Thymus (tissue), 11 donors: ENCODE data around the gene WNT2. TPM values are rescaled to one million over a fixed set of nuclear protein-coding genes. Genes with fewer than 3 reads are reported as not detected.

Source experiments
- DNase-seq, 9 donors: peaks; one replicate each; pipeline ENCODE4 v3.0.0-alpha.2; 2013; ENCODE audit warnings: low spot score in 9 of 9, low read depth in 6 of 9, missing footprints in 1 of 9
- H3K27ac ChIP-seq, 2 donors: one replicate each; pipeline ENCODE4 v1.5.1; 2013; ENCODE audit warnings: control low read depth in 1 of 2, low read depth in 1 of 2, low read length in 1 of 2, mild to moderate bottlenecking in 1 of 2, moderate library complexity in 1 of 2
- H3K27me3 ChIP-seq, 2 donors: one replicate each; pipeline ENCODE4 v1.5.1; 2013; ENCODE audit warnings: low read length in 1 of 2; ENCODE audit not compliant: control insufficient read depth in 2 of 2, insufficient read depth in 1 of 2
- H3K36me3 ChIP-seq, 2 donors: one replicate each; pipeline ENCODE4 v1.5.1; 2013; ENCODE audit warnings: low read length in 1 of 2, mild to moderate bottlenecking in 1 of 2, moderate library complexity in 1 of 2; ENCODE audit not compliant: control insufficient read depth in 2 of 2, insufficient read depth in 2 of 2
- H3K4me1 ChIP-seq, 2 donors: one replicate each; pipeline ENCODE4 v1.5.1; 2013; ENCODE audit warnings: low read length in 2 of 2; ENCODE audit not compliant: control insufficient read depth in 2 of 2, insufficient read depth in 2 of 2
- H3K4me3 ChIP-seq, 2 donors: one replicate each; pipeline ENCODE4 v1.5.1; 2013; ENCODE audit warnings: low read length in 2 of 2, control low read depth in 1 of 2, mild to moderate bottlenecking in 1 of 2
- H3K9me3 ChIP-seq, 2 donors: one replicate each; pipeline ENCODE4 v1.5.1; 2013; ENCODE audit warnings: low read length in 1 of 2, mild to moderate bottlenecking in 1 of 2; ENCODE audit not compliant: control insufficient read depth in 2 of 2, insufficient read depth in 1 of 2
- WGBS: extraction: QIAGEN DNeasy Blood & Tissue Kit; methylation state at CpG from one replicate; pipeline ENCODE4 v1.1.7; 2013; 5-methylcytosine and 5-hydroxymethylcytosine counted together
- polyA plus RNA-seq: library from polyadenylated mRNA; stranded (reverse); fragments of 200-250 nt; gene quantifications from one replicate; pipeline ENCODE4 v1.2.3, GENCODE V29; 2013
- total RNA-seq: library from RNA; stranded (reverse); fragments of 120-200 nt; gene quantifications from one replicate; pipeline ENCODE4 v1.2.4, GENCODE V29; 2013
- donor health status: healthy.

WNT2 gene
- total and polyA plus RNA-seq, 2 donors = 0.14 to 0.24 TPM

DNA sequence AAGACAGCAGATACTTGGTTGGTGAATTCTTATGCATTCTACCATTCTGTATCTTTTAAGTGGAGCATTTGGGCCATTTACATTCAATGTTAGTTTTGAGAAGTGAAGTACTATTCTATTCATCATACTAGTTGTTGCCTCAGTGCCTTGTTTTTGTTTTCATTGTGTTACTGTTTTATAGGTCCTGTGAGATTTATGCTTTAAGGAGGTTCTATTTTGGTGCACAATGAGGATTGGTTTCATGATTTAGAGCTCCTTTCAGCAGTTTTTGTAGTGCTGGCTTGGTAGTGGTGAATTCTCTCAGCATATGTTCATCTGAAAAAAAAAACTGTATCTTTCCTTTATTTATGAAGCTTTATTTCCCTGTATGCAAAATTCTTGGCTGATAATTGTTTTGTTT lies 23.3 kb upstream of the WNT2 start:
- no peak overlapping the region for H3K27ac ChIP-seq
- H3K4me1 ChIP-seq = no peaks in the 10 kb centered on the region
- no peaks in the 10 kb centered on the region for H3K27me3 ChIP-seq
- H3K4me3 ChIP-seq = no peak overlapping the region
- H3K36me3 ChIP-seq = no peaks in the 10 kb centered on the region
- no peak for DNase-seq
- H3K9me3 ChIP-seq = no peaks in the 10 kb centered on the region

DNA sequence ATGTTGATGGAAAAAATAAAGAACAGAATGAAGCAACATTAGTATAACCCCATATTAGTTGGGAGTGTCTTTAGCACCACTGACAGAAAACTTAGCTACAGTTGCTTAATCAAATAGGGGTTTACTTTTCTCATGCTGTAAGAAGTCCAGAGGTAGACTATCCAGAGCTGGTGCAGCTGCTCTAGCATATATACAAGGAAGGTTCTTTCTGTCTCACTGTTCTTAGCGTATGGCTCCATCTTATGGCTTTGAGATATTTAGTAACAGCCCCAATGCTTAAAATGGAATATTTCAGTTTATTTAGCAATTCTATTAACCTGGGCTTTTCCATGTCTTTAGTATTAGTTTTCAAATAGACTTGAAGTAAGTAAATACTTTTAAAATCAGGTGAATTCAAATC lies 15.2 kb upstream of the WNT2 start:
- 93% methylated on average over 1 of the region's 1 CpG for WGBS
- DNase-seq = no peak
- no peaks in the 10 kb centered on the region for H3K27me3 ChIP-seq
- H3K36me3 ChIP-seq = no peaks in the 10 kb centered on the region
- no peaks in the 10 kb centered on the region for H3K4me1 ChIP-seq
- H3K9me3 ChIP-seq = no peaks in the 10 kb centered on the region
- H3K27ac ChIP-seq = no peak overlapping the region
- no peak overlapping the region for H3K4me3 ChIP-seq

DNA sequence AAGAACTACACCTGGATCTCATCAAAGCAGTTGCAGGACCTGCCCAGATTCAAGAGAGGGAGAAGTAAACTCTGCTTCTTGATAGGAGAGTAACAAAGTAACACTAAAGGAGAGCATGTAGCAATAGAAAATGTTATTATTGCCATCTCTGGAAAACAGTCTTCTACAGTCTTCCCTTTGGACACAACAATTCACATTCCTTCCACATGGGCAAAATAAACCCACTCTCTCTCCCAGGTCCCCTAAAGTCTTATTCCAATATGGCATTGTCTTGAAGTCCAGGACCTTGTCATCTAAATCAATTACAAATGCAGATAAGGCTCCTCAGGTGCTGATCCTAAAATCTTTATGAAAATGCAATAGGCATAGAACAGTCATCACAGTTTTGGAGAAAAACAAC lies 10.3 kb upstream of the WNT2 start:
- no peak for DNase-seq
- Histone ChIP-seq H3K4me3 (no peak overlapping the region), H3K27ac (no peak overlapping the region), H3K9me3 (no peaks in the 10 kb centered on the region), H3K36me3 (no peaks in the 10 kb centered on the region), H3K4me1 (no peaks in the 10 kb centered on the region), H3K27me3 (no peaks in the 10 kb centered on the region)

DNA sequence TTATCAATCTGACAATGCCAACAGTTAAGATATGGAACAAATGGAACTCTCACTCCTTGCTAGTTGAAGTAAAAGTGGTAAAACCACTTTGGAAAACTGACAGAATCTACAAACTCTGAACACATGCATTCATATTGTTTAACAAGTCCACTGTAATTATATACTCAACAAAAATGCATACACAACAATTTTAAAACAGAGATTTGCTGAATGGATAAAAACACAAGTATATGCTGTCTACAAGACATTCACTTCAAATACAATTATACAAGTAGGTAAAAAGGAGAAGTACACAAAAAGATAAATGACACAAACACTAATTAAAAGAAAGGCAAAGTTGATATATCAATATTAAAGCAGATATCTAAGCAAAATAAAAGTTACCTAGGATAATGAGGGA lies 9.2 kb upstream of the WNT2 start:
- no peaks in the 10 kb centered on the region for H3K4me1 ChIP-seq
- no peak overlapping the region for H3K27ac ChIP-seq
- H3K9me3 ChIP-seq = no peaks in the 10 kb centered on the region
- no peak overlapping the region for H3K4me3 ChIP-seq
- H3K27me3 ChIP-seq = no peaks in the 10 kb centered on the region
- DNase-seq = no peak
- no peaks in the 10 kb centered on the region for H3K36me3 ChIP-seq

DNA sequence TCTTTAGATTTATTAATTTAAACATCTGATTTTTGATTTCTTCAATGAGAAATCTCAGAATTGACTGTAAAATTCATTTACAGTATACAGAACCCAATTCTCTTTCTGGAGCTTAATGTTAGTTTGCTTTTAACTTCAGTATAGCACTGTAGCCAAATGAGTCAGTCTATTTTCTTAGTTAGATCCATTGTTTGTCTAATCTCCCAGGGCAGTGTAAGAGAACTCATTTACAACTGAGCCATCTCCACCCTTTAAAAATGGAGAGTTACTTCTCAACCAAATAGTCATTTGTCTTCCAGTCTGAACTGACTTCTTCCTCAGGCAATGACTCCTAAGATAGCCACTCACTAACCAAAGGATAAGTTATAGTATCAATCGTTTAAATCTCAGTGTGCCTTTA lies 3.0 kb upstream of the WNT2 start:
- Histone ChIP-seq H3K36me3 (no peaks in the 10 kb centered on the region), H3K27ac (no peak overlapping the region), H3K4me1 (no peaks in the 10 kb centered on the region), H3K9me3 (no peaks in the 10 kb centered on the region), H3K27me3 (peaks cover 33 to 62% of the 10 kb centered on the region in 2 donors), H3K4me3 (no peak overlapping the region)
- 92% methylated on average over 1 of the region's 1 CpG for WGBS
- DNase-seq = no peak

DNA sequence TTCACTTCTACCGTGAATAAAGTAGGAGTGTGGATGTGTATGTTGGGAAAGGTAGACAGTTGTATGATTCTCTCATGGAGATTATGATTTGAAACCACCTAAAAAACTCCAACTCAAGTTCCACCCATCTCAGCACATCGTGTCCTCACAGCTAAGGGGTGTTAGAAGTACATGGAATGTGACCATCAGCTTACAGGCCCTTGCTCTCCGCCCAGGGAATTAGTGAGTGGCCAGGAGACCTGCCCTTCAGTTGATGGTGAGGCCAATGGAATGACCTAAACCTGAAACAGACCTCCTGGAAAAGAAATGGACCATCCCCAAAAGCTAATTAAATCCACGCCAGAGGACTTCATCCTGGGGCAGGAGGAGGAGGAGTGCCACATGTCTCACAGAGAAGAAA lies 2.1 kb upstream of the WNT2 start:
- WGBS = 60% methylated on average over 4 of the region's 4 CpGs
- Histone ChIP-seq H3K4me1 (no peaks in the 10 kb centered on the region), H3K27ac (no peak overlapping the region), H3K4me3 (no peak overlapping the region), H3K9me3 (no peaks in the 10 kb centered on the region), H3K36me3 (no peaks in the 10 kb centered on the region), H3K27me3 (peaks cover 33 to 70% of the 10 kb centered on the region in 2 donors)
- no peak for DNase-seq

DNA sequence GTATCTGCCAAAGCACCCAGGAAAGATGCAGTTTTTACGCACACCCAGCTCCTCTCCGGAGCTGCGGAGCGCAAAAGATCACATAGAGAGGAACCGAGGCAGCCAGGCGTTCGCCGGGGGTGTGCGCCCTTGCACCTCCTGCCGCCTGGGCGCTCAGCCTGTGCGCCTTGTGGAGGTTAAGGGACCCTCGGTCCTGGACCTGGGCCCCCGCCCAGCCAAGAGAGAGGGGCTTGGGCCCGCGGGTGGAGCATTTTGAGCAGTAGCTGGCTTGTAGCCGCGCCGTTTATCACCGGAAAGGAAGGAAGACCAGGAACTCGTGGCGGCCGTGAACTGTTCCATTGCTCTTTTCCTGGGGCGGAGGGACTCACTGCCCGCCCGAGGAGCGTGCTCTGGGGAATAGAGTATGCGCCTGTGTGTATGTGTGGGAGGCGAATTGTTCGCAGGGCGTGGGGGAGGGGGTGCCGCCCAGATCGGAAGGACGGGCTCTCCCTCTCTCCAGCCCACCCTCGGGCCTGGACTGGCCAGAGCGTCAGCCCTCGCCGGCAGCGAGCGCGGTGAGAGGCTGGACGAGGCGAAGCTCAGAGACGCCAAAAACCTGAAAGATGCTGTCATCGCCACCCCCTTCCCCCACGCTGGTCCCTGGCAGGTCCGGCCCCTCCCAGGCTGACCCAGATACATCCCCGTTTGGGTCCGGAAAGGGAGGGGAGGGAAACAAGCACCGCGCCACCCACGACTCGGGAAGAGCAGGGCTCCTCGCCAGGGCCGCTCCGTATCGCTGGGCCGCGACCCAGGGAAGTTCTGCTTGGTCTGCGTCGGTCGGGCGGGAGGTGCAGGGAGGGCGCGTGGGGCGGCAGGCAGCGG lies 1.2 kb upstream of the WNT2 start:
- Histone ChIP-seq H3K4me3 (no peak overlapping the region), H3K4me1 (no peaks in the 10 kb centered on the region), H3K27ac (no peak overlapping the region), H3K36me3 (no peaks in the 10 kb centered on the region), H3K27me3 (peaks cover 33 to 72% of the 10 kb centered on the region in 2 donors), H3K9me3 (no peaks in the 10 kb centered on the region)
- 3% methylated on average over 67 of the region's 67 CpGs for WGBS
- no peak for DNase-seq

DNA sequence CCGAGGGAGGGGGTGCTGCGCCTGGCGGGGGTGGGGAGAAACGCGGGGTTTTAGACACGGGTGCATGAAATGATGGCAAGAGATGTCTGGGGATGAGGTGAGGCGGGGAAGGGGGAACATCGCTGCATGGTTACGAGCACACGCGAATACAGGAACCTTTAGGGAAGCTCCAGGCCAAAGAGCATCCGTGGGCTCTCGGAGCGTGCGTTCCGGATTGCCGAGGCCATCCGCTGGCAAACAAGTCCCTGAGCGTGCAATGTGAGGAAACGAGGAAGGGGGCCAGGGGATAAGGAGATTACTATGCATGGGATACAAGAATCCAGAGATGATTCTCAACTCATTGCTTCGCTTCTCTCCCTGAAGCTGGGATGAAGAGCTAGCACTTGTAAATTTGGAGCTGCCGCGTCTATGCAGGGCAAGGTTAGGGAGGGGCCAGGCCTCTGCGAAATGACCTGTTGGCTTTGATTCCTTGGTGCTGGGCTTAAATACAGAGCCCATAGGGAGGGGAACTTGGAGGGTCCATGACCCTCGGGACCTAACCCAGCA lies 520 bp upstream of the WNT2 start:
- H3K27ac ChIP-seq = no peak overlapping the region
- H3K4me3 ChIP-seq = no peak overlapping the region
- 3% methylated on average over 25 of the region's 25 CpGs for WGBS
- no peak for DNase-seq
- H3K36me3 ChIP-seq = no peaks in the 10 kb centered on the region
- H3K4me1 ChIP-seq = no peaks in the 10 kb centered on the region
- no peaks in the 10 kb centered on the region for H3K9me3 ChIP-seq
- H3K27me3 ChIP-seq = peaks cover 33 to 75% of the 10 kb centered on the region in 2 donors

DNA sequence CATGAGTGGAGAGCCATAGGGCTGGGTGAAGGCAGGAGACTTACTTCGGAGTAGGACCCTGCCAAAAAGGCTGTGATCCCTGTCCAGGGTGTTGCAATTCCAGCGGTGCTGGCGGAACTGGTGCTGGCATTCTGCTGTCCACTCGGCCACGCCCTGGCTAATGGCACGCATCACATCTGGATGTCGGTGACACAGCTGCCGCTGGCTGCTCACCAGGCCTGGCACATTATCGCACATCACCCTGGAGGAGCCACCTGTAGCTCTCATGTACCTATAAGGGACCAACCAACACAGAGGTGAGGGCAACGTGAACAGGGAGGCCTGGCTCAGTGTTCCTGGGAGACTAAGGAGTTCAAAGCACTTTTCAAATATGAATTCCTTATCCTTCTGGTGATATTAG lies 2.3 kb downstream of the WNT2 start:
- H3K4me1 ChIP-seq = no peaks in the 10 kb centered on the region

More for the DNA sequence above, 2.3 kb downstream of the WNT2 start:
- WGBS = 92% methylated on average over 10 of the region's 10 CpGs
- H3K9me3 ChIP-seq = no peaks in the 10 kb centered on the region
- no peak overlapping the region for H3K27ac ChIP-seq
- H3K27me3 ChIP-seq = peaks cover 33 to 61% of the 10 kb centered on the region in 2 donors
- H3K36me3 ChIP-seq = no peaks in the 10 kb centered on the region
- H3K4me3 ChIP-seq = no peak overlapping the region
- no peak for DNase-seq
